A673 (cell line): ENCODE measurements around the gene P4HB. TPM values are rescaled to one million over a fixed set of nuclear protein-coding genes. Genes with fewer than 3 reads are reported as not detected.

Experiments
- BruUV-seq: library from RNA; stranded (reverse); fragments of 400-500 nt; replicated peaks from 2 replicates; lab custom pipeline; 2021; lab: Mats Ljungman, UMichigan
- CTCF ChIA-PET: fragments of 300-600 bp; sonication (Branson Sonifier 250); formaldehyde crosslinking; loops from one replicate; lab custom pipeline; 2022; ENCODE audit warnings: antibody characterized with exemption; lab: Charles Lee
- POLR2A ChIA-PET: fragments of 300-600 bp; sonication (Branson Sonifier 250); formaldehyde crosslinking; loops from one replicate; lab custom pipeline; 2022; ENCODE audit warnings: antibody characterized with exemption; ENCODE audit not compliant: low non-redundant PET; lab: Charles Lee
- DNase-seq: peaks from one replicate; pipeline ENCODE4 v3.0.0-alpha.2; 2015; ENCODE audit warnings: low spot score
- H3K27ac ChIP-seq: fragments of 200-600 bp; sonication (generic); 2 replicates; pipeline ENCODE4 v1.5.1; 2016; ENCODE audit warnings: mixed run types, low read depth, mild to moderate bottlenecking, mixed read lengths, antibody characterized with exemption, low read length; ENCODE audit not compliant: poor library complexity, severe bottlenecking
- H3K27me3 ChIP-seq: fragments of 200-600 bp; sonication (generic); replicated peaks from 2 replicates; pipeline ENCODE4 v1.6.1; 2017; ENCODE audit warnings: mixed run types, low read depth, mild to moderate bottlenecking, mixed read lengths, antibody characterized with exemption, low read length; ENCODE audit not compliant: insufficient read depth, poor library complexity
- H3K36me3 ChIP-seq: fragments of 200-600 bp; sonication (generic); 2 replicates; pipeline ENCODE4 v1.6.1; 2016; ENCODE audit warnings: mixed run types, mild to moderate bottlenecking, mixed read lengths, antibody characterized with exemption, low read length; ENCODE audit not compliant: insufficient read depth, poor library complexity, severe bottlenecking
- H3K4me1 ChIP-seq: fragments of 200-600 bp; sonication (generic); 2 replicates; pipeline ENCODE4 v1.6.1; 2017; ENCODE audit warnings: mixed run types, mild to moderate bottlenecking, mixed read lengths, antibody characterized with exemption, low read length; ENCODE audit not compliant: insufficient read depth, poor library complexity, severe bottlenecking
- H3K4me3 ChIP-seq: fragments of 200-600 bp; sonication (generic); 2 replicates; pipeline ENCODE4 v1.5.1; 2016; ENCODE audit warnings: low read depth, mixed run types, mild to moderate bottlenecking, mixed read lengths, low read length; ENCODE audit not compliant: poor library complexity, severe bottlenecking
- H3K9me3 ChIP-seq: fragments of 200-600 bp; sonication (generic); 2 replicates; pipeline ENCODE4 v1.6.1; 2016; ENCODE audit warnings: mixed run types, low read depth, mild to moderate bottlenecking, mixed read lengths, antibody characterized with exemption, low read length; ENCODE audit not compliant: poor library complexity, severe bottlenecking
- EZH2 ChIP-seq: fragments of 200-600 bp; sonication (generic); IDR thresholded peaks from 2 replicates; pipeline ENCODE4 v1.6.1; 2017; ENCODE audit warnings: borderline replicate concordance, low read depth, mild to moderate bottlenecking, mixed read lengths, antibody characterized with exemption, low read length; ENCODE audit not compliant: poor library complexity, severe bottlenecking
- intact Hi-C: fragments of 100-400 bp; cut with micrococcal nuclease; formaldehyde crosslinking; loops from one replicate; pipeline ENCODE4 v1.10.0; 2022; ENCODE audit not compliant: unreplicated experiment
- total RNA-seq: library from RNA; stranded (reverse); gene quantifications from 2 replicates; pipeline ENCODE4 v1.2.3, GENCODE V29; 2021
- TF ChIP-seq, protein P1 (sequence below): fragments of 300-800, 200-600 bp; sonication (generic); conservative IDR thresholded peaks from 2 replicates; pipeline ENCODE4 v1.5.1; 2017; ENCODE audit warnings: low read depth, mild to moderate bottlenecking, antibody characterized with exemption, low read length, moderate library complexity, mixed read lengths

Gene P4HB
- total RNA-seq, 1 experiment from 2014 or later = 503 TPM

GRCh38 chr17:81824595-81824994 lies 35.7 kb downstream of the P4HB start:
- no peaks in the 10 kb centered on the region for H3K27me3 ChIP-seq
- no peak overlapping the region for H3K4me3 ChIP-seq
- no peak overlapping the region for H3K27ac ChIP-seq
- ChIA-PET POLR2A (no interaction called here), CTCF (no interaction called here)
- intact Hi-C loops = no loop called here
- TF ChIP-seq, protein P1, sequence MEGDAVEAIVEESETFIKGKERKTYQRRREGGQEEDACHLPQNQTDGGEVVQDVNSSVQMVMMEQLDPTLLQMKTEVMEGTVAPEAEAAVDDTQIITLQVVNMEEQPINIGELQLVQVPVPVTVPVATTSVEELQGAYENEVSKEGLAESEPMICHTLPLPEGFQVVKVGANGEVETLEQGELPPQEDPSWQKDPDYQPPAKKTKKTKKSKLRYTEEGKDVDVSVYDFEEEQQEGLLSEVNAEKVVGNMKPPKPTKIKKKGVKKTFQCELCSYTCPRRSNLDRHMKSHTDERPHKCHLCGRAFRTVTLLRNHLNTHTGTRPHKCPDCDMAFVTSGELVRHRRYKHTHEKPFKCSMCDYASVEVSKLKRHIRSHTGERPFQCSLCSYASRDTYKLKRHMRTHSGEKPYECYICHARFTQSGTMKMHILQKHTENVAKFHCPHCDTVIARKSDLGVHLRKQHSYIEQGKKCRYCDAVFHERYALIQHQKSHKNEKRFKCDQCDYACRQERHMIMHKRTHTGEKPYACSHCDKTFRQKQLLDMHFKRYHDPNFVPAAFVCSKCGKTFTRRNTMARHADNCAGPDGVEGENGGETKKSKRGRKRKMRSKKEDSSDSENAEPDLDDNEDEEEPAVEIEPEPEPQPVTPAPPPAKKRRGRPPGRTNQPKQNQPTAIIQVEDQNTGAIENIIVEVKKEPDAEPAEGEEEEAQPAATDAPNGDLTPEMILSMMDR = no peak
- TF ChIP-seq EZH2 = no peak
- BruUV-seq = no TSS peak
- H3K36me3 ChIP-seq = peaks cover 3% of the 10 kb centered on the region
- no peak for DNase-seq
- peaks cover 11% of the 10 kb centered on the region for H3K4me1 ChIP-seq
- H3K9me3 ChIP-seq = no peaks in the 10 kb centered on the region

DNA sequence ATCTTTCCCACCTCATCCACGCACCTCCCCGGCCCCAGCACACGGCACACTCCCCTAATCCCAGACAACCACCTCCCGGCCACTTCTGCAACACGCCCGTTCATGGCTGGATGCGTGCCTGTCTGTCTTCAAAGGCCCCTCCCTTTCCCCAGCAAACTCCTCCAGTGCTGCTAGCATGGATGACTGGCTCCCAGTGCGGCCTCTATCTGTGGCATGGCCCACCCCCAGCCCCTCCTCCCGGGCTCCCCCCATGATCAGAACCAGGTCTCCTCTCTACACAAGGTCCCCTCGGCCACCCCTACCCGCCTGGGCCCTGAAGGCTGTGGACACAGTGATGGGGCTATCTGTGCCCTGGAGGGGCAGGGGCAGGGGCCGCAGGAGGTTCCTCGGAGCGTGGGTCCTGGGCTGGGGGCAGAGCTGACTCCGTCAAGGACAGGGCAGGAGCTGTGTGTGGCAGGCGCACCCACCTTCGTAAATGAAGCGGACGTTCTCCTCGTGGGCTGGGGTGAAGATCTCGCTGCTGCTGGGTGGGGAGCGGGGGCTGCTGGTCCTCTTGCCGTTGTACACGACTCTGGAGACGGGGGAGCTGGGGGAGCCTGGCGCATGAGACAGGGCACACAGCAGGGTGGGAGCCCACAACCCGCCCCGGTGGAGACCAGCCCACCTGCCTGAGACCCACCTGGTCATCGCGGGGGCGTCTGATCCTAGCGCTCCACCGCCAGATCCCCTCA lies 36.4 kb downstream of the P4HB start:
- Histone ChIP-seq H3K4me1 (peaks cover 11% of the 10 kb centered on the region), H3K27ac (no peak overlapping the region), H3K36me3 (peaks cover 3% of the 10 kb centered on the region), H3K9me3 (no peaks in the 10 kb centered on the region), H3K27me3 (no peaks in the 10 kb centered on the region), H3K4me3 (no peak overlapping the region)
- no TSS peak for BruUV-seq
- ChIA-PET CTCF (no interaction called here), POLR2A (no interaction called here)
- TF ChIP-seq, protein P1 = no peak
- no peak for TF ChIP-seq EZH2
- no peak for DNase-seq
- intact Hi-C loops = no loop called here

DNA sequence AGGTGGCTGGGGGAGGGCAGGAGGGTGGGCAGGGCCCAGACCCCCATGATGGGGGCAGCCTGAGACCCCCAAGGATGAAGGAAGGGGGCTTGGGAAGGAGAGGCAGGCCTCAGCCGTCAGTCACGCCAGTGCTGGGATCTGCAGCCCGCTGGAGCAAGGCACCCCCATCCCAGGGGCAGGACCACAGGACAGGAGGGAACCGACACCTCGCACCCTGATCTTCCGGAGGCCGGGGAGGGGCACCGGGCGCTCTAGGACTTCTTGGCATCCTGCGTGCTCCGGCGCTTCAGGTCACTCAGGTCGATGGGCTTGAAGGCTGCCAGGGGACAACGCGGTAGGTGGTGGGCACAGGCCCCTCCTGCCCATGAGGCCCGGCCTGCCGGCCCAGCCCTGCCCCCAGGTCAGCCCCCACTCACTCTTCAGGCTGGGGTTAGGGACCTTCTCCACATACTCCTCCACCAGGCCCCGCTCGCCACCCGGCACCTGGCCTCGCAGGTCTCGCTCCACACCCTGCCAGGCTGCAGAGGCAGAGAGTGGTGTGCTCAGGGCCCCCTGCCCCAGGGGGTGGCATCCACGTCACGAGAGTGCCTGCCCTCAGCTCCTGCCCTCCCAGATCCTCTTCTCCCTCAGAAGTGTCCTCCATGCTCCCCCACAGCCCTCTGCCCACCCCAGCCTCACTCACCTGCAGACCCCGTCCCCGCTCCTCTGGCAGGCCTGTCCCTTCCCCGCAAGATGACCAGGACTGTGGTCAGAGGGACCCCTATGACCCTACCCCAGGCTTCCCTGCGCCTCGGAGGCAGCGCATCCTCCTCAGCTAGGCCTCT lies 37.1 kb downstream of the P4HB start:
- BruUV-seq = no TSS peak
- ChIA-PET CTCF (no interaction called here), POLR2A (interaction anchor here (0.6 kb wide), 1 partner anchor 269 kb away, joined by 3 read pairs; no protein-coding TSS in a partner anchor)

More for the DNA sequence above, 37.1 kb downstream of the P4HB start:
- Histone ChIP-seq H3K4me1 (peaks cover 11% of the 10 kb centered on the region), H3K9me3 (no peaks in the 10 kb centered on the region), H3K27me3 (no peaks in the 10 kb centered on the region), H3K36me3 (peaks cover 3% of the 10 kb centered on the region), H3K4me3 (no peak overlapping the region), H3K27ac (peak overlapping the region; percentile 62)
- no peak for TF ChIP-seq EZH2
- TF ChIP-seq, protein P1 = no peak
- DNase-seq = no peak
- intact Hi-C loops = no loop called here
